Esophagus muscularis mucosa (tissue), 3 donors: Measurements from ENCODE around the gene TXNRD3.

Source experiments
- POLR2A ChIP-seq: fragments of 450-650 bp; IDR thresholded peaks from one replicate; pipeline ENCODE4 v1.6.1; 2017; ENCODE audit warnings: antibody characterized with exemption, moderate library complexity, mild to moderate bottlenecking, low read depth
- TF ChIP-seq, protein P1 (sequence below), 3 experiments: fragments of 200-600 bp in 2 of 3; fragments of 450-650 bp in 1 of 3; sonication (generic) in 2 of 3; IDR thresholded peaks; one replicate each; pipeline ENCODE4 v1.5.1; 2017 to 2019; ENCODE audit warnings: antibody characterized with exemption in 3 of 3, mild to moderate bottlenecking in 2 of 3, moderate library complexity in 1 of 3

DNA sequence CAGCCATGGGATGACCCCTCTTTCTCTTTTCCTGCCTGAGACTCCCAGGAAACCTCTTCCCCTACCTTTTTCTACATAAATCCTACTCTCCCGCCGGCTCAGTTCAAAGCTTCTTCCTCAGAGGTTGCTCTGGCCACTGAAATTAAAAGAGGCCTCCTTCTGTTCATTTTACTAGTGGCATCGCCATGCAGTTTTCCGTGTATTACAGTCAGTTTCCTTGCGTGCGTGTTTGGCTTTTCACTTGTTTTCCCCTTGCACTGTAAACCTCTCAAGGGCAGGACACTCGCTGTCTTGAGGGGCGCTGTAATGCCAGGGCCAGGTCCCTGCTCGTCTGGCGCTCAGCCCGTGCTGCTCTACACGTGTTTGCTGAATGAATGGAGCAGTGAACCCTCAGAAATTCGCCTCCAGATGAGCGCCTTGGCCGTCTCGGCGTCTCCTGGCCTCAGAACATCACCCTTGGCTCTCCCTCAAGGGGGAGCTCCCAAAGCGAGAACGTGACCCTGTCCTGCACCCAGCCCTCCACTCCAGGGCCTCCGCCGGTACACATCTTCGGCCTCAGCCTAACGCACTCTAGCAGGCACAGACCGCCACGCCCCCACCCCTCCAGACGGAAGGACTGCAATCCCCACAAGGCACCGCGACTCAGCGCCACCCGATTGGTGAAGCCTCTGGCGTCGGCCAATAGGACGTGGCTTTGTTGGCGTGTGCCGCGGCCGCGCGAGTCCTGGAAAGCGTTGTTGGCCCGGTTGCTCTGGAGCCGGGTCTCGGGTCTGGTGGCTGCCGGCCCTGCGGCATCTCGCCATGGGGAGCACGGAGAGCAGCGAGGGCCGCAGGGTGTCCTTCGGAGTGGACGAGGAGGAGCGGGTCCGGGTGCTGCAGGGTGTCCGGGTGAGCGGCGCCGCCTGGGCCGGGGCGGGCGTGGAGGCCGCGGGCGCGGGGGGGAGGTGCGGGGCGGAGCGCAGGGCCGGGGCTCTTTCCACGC is 48.9 kb upstream of the TXNRD3 start, which contains the start of gene CHCHD6:
- TF ChIP-seq, protein P1, sequence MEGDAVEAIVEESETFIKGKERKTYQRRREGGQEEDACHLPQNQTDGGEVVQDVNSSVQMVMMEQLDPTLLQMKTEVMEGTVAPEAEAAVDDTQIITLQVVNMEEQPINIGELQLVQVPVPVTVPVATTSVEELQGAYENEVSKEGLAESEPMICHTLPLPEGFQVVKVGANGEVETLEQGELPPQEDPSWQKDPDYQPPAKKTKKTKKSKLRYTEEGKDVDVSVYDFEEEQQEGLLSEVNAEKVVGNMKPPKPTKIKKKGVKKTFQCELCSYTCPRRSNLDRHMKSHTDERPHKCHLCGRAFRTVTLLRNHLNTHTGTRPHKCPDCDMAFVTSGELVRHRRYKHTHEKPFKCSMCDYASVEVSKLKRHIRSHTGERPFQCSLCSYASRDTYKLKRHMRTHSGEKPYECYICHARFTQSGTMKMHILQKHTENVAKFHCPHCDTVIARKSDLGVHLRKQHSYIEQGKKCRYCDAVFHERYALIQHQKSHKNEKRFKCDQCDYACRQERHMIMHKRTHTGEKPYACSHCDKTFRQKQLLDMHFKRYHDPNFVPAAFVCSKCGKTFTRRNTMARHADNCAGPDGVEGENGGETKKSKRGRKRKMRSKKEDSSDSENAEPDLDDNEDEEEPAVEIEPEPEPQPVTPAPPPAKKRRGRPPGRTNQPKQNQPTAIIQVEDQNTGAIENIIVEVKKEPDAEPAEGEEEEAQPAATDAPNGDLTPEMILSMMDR (IDR thresholded peaks at IDR 0.05), result peak in 2 of 3 experiments; percentile 6 to 19
- TF ChIP-seq POLR2A, result no peak
